Measurements from ENCODE around the gene CBR4.

- TF ChIP-seq CTCF (conservative IDR thresholded peaks at IDR 0.05; ENCODE audit: low read depth, low read length) = no peak
- TF ChIP-seq EZH2phosphoT487 (IDR thresholded peaks at IDR 0.05; ENCODE audit: borderline replicate concordance, low read length) = no peak
Observed at GRCh38 chr4:168994958-168995357, 15.1 kb downstream of the CBR4 start.

All from PC-3 (cell line).